Measurements from ENCODE around the gene U2AF1L4.

Gene U2AF1L4

GRCh38 chr19:35703343-35703742, 41.9 kb downstream of the U2AF1L4 start:
- DNase-seq: no peak

- peak; percentile 98 to 99 for DNase-seq
Measured at GRCh38 chr19:35702223-35703012, 42.8 kb downstream of the U2AF1L4 start.

GRCh38 chr19:35696835-35697234, 48.4 kb downstream of the U2AF1L4 start:
- no peak for DNase-seq

DNA sequence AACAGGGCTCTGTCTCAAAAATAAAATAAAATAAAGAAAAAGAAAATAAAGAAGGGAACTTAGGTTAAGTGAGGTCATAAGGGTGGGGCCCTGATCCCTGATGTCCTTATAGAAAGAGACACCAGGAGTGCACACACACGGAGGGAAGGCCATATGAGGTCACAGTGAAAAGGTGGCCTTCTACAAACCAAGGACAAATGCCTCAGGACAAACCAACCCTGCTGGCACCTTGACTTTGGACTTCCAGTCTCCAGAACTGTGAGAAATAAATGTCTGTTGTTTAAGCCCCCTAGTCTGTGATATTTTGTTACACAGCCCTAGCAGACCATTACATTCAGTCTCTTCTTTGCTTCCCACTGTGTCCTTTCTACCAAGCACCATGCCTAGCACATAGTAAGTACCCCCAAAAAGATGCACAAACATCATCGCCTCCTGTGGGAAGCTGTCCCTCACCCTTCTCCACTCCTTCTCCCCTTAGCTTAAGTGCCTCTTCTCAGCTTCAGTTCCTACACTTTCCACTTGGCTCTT, 49.3 kb downstream of the U2AF1L4 start:
- DNase-seq: no peak

DNA sequence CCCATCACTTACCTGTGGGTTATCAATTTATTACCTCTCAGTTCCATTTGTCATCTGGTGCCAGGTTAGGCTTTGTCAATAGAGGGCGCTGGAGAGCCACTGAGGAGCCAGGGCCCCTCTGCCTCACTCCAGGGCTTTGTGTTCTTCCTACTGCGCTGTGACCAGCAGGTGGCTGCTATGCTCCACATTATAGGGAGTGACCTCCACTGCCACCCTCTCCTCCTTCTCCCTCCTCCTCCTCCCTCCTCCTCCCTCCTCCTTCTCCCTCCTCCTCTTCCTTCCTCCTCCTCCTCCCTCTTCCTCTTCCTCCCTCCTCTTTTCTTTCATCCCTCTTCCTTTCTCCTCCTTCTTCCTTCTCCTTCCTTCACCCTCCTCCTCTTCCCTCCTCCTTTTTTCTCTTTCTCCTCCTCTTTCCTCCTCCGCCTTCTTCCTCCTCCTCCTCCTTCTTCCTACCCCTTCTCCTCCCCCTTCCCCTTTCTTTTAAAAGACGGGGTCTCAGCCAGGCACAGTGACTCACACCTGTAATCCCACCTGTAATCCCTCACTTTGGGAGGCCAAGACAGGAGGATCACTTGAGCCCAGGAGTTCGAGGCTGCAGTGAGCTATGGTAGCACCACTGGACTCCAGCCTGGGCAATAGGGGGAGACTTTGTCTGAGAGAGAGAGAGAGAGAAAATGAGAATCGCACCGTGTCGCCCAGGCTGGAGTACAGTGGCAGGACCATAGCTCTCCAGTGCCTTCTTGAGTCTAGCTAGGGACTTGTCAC, 51.2 kb downstream of the U2AF1L4 start:
- DNase-seq: peak; percentile 79 to 89

DNA sequence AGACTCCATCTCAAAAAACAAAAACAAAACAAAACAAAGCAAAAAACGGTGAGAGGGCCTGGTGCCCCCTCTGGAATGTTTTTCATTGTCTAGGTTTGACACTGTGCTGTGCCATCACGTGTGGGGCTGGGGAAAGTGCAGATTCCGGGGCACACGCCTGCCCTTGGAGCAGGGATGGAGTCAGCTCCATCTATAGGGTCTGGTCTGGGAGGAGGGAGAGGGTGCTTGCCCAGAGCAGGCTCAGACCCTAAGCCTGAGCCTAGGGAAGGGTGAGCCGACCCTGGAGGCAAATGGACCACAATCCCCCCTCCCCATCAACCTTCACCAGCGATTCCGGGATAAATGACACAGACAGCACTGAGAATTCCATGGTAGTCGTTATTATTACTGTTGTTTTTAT, 51.8 kb downstream of the U2AF1L4 start:
- no peak for DNase-seq

Data from AML-193 (cell line).